Activated B cell treated with CpG ODN at 0.5 μM for 24 hours (primary cell): Measurements from ENCODE around the gene PIK3R4. TPM values are rescaled to one million over a fixed set of nuclear protein-coding genes. Genes with fewer than 3 reads are reported as not detected.

Source experiments
- ATAC-seq: fragments of 200-7000 bp; cut with Tn5 transposase; one replicate; pipeline ENCODE4 v1.10.0; 2021; ENCODE audit warnings: low read depth, mild to moderate bottlenecking, moderate library complexity
- CTCF ChIA-PET: fragments of 350-600 bp; sonication (Branson Sonifier 250); formaldehyde crosslinking; loops from one replicate; lab custom pipeline; 2021; ENCODE audit warnings: antibody characterized with exemption; lab: Charles Lee
- POLR2A ChIA-PET: fragments of 350-600 bp; sonication (Branson Sonifier 250); formaldehyde crosslinking; loops from one replicate; lab custom pipeline; 2021; ENCODE audit warnings: antibody characterized with exemption; lab: Charles Lee
- DNase-seq: peaks from one replicate; pipeline ENCODE4 v3.0.0; 2022
- H3K27ac Mint-ChIP-seq: one replicate; pipeline ENCODE4 v1.8.0; 2020; ENCODE audit warnings: mixed read lengths
- H3K27me3 Mint-ChIP-seq: one replicate; pipeline ENCODE4 v1.8.0; 2021; ENCODE audit warnings: mixed read lengths
- H3K36me3 Mint-ChIP-seq: one replicate; pipeline ENCODE4 v1.8.0; 2021; ENCODE audit warnings: low read depth, mixed read lengths
- H3K4me1 Mint-ChIP-seq: one replicate; pipeline ENCODE4 v1.8.0; 2021; ENCODE audit warnings: mixed read lengths
- H3K4me3 Mint-ChIP-seq: one replicate; pipeline ENCODE4 v1.8.0; 2020; ENCODE audit warnings: mild to moderate bottlenecking, mixed read lengths
- H3K9me3 Mint-ChIP-seq: one replicate; pipeline ENCODE4 v1.8.0; 2020; ENCODE audit warnings: mixed read lengths
- intact Hi-C: fragments of 100-400 bp; cut with micrococcal nuclease; formaldehyde crosslinking; loops from one replicate; pipeline ENCODE4 v1.15.1; 2024
- total RNA-seq: library from RNA; stranded (reverse); gene quantifications from 2 replicates; pipeline ENCODE4 v1.2.3, GENCODE V29; 2022
- TF ChIP-seq, protein P1 (sequence below): fragments of 200-600 bp; IDR thresholded peaks from one replicate; pipeline ENCODE4 v1.8.0; 2022; ENCODE audit warnings: antibody characterized with exemption, mild to moderate bottlenecking

Gene PIK3R4
- total RNA-seq, 1 donor from 2014 or later: 32.4 TPM

- DNase-seq (no peak), ATAC-seq (no peak)
- Mint-ChIP-seq H3K27ac (no peak overlapping the region), H3K27me3 (no peaks in the 10 kb centered on the region), H3K9me3 (no peaks in the 10 kb centered on the region), H3K4me3 (no peak overlapping the region), H3K36me3 (peaks cover 66% of the 10 kb centered on the region), H3K4me1 (no peaks in the 10 kb centered on the region)
- TF ChIP-seq, protein P1, sequence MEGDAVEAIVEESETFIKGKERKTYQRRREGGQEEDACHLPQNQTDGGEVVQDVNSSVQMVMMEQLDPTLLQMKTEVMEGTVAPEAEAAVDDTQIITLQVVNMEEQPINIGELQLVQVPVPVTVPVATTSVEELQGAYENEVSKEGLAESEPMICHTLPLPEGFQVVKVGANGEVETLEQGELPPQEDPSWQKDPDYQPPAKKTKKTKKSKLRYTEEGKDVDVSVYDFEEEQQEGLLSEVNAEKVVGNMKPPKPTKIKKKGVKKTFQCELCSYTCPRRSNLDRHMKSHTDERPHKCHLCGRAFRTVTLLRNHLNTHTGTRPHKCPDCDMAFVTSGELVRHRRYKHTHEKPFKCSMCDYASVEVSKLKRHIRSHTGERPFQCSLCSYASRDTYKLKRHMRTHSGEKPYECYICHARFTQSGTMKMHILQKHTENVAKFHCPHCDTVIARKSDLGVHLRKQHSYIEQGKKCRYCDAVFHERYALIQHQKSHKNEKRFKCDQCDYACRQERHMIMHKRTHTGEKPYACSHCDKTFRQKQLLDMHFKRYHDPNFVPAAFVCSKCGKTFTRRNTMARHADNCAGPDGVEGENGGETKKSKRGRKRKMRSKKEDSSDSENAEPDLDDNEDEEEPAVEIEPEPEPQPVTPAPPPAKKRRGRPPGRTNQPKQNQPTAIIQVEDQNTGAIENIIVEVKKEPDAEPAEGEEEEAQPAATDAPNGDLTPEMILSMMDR: no peak
- intact Hi-C loops: no loop called here
- POLR2A ChIA-PET: no interaction called here
- CTCF ChIA-PET: no interaction called here
Observed at GRCh38 chr3:130711565-130712324, 34.9 kb downstream of the PIK3R4 start.

DNA sequence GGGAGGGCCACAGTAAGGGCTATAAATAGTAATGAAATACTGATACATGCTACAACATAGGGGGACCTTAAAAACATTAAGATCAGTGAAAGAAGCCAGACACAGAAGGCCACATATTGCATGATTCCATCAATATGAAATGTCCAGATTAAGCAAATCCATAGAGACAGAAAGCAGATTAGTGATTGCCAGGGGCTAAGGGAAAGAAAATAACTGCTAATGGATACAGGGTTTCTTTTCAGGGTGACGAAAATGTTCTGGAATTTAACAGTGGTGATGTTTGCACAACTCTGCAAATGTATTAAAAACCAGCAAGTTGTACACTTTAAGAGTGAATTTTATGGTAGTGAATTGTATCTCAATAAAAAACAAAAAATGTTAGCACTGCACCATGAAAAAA lies 37.0 kb downstream of the PIK3R4 start:
- Mint-ChIP-seq H3K9me3 (no peaks in the 10 kb centered on the region), H3K4me3 (no peak overlapping the region), H3K4me1 (no peaks in the 10 kb centered on the region), H3K27ac (no peak overlapping the region), H3K36me3 (peaks cover 59% of the 10 kb centered on the region), H3K27me3 (no peaks in the 10 kb centered on the region)
- CTCF ChIA-PET: no interaction called here
- TF ChIP-seq, protein P1: no peak
- ATAC-seq (no peak), DNase-seq (no peak)
- intact Hi-C loops: no loop called here
- POLR2A ChIA-PET: no interaction called here

- Mint-ChIP-seq H3K4me1 (no peaks in the 10 kb centered on the region), H3K27ac (no peak overlapping the region), H3K27me3 (no peaks in the 10 kb centered on the region), H3K4me3 (no peak overlapping the region), H3K9me3 (no peaks in the 10 kb centered on the region), H3K36me3 (peaks cover 62% of the 10 kb centered on the region)
- CTCF ChIA-PET: no interaction called here
- intact Hi-C loops: no loop called here
- TF ChIP-seq, protein P1: no peak
- POLR2A ChIA-PET: no interaction called here
- ATAC-seq (no peak), DNase-seq (no peak)
Observed at GRCh38 chr3:130707902-130708601, 38.6 kb downstream of the PIK3R4 start.

GRCh38 chr3:130705501-130705900 lies 41.1 kb downstream of the PIK3R4 start:
- H3K27ac Mint-ChIP-seq: no peak overlapping the region
- TF ChIP-seq, protein P1: no peak

DNA sequence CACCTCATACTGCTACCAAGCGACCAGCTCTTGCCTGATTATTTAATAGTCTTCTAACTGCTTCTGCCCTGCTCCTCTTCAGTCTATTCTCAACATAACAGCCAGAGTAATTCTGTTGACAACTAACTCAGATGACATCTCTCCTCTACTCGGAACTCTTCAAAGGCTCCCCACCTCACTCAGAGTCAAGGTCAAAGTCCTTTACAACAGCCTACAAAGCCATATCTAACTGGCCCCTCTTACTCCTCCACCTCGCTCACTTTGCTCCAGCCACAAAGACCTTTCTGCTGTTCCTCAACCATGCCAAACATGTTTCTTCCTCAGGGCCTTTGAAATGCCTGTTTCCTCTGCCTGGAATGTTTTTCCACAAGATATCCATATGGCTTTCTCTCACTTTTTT lies 43.6 kb downstream of the PIK3R4 start:
- CTCF ChIA-PET: no interaction called here
- DNase-seq (no peak), ATAC-seq (no peak)
- POLR2A ChIA-PET: no interaction called here
- H3K4me3 Mint-ChIP-seq: no peak overlapping the region
- no peaks in the 10 kb centered on the region for H3K4me1 Mint-ChIP-seq
- H3K27ac Mint-ChIP-seq: no peak overlapping the region
- peaks cover 82% of the 10 kb centered on the region for H3K36me3 Mint-ChIP-seq
- intact Hi-C loops: no loop called here
- TF ChIP-seq, protein P1: no peak
- H3K9me3 Mint-ChIP-seq: no peaks in the 10 kb centered on the region
- no peaks in the 10 kb centered on the region for H3K27me3 Mint-ChIP-seq

More at GRCh38 chr3:130705501-130705900, 41.1 kb downstream of the PIK3R4 start:
- DNase-seq (no peak), ATAC-seq (no peak)
- no peaks in the 10 kb centered on the region for H3K9me3 Mint-ChIP-seq
- intact Hi-C loops: no loop called here
- H3K4me3 Mint-ChIP-seq: no peak overlapping the region
- no peaks in the 10 kb centered on the region for H3K4me1 Mint-ChIP-seq
- H3K27me3 Mint-ChIP-seq: no peaks in the 10 kb centered on the region
- ChIA-PET CTCF (no interaction called here), POLR2A (no interaction called here)
- peaks cover 70% of the 10 kb centered on the region for H3K36me3 Mint-ChIP-seq
